SU-DHL-6 (cell line): ENCODE measurements around the gene OR2M7.

ENCODE experiments used
- H2AFZ ChIP-seq: fragments of 200-600 bp; sonication (generic); 2 replicates; pipeline ENCODE4 v1.6.1; 2014; ENCODE audit warnings: low read depth, mild to moderate bottlenecking, moderate library complexity, mixed read lengths, antibody characterized with exemption, low read length; ENCODE audit not compliant: severe bottlenecking
- H3F3A ChIP-seq: fragments of 200-600 bp; shearing (Covaris generic); 2 replicates; pipeline ENCODE4 v1.6.0; 2016; ENCODE audit warnings: antibody characterized with exemption, mild to moderate bottlenecking; ENCODE audit not compliant: insufficient read depth
- H3K27ac ChIP-seq: fragments of 200-600 bp; sonication (generic); 2 replicates; pipeline ENCODE4 v1.5.1; 2016; ENCODE audit warnings: low read depth, mild to moderate bottlenecking, low read length, moderate library complexity, mixed read lengths
- H3K27me3 ChIP-seq: fragments of 200-600 bp; sonication (generic), shearing (Covaris generic); 2 replicates; pipeline ENCODE4 v1.6.0; 2014; ENCODE audit warnings: mild to moderate bottlenecking, low read length
- H3K36me3 ChIP-seq: fragments of 200-600 bp; sonication (generic); 2 replicates; pipeline ENCODE4 v1.6.1; 2014; ENCODE audit warnings: mild to moderate bottlenecking, low read length, mixed read lengths
- H3K4me2 ChIP-seq: fragments of 300-600, 200-600 bp; shearing (Covaris generic), sonication (generic); 2 replicates; pipeline ENCODE4 v1.6.0; 2014; ENCODE audit warnings: low read length, low read depth, mild to moderate bottlenecking; ENCODE audit not compliant: poor library complexity, severe bottlenecking
- H3K4me3 ChIP-seq: fragments of 200-600 bp; sonication (generic); 2 replicates; pipeline ENCODE4 v1.5.1; 2014; ENCODE audit warnings: antibody characterized with exemption, low read length, mild to moderate bottlenecking, mixed read lengths; ENCODE audit not compliant: insufficient read depth, poor library complexity, severe bottlenecking
- H3K79me2 ChIP-seq: fragments of 200-600 bp; sonication (generic); 2 replicates; pipeline ENCODE4 v1.6.1; 2014; ENCODE audit warnings: mild to moderate bottlenecking, low read length, moderate library complexity; ENCODE audit not compliant: insufficient read depth
- H3K9ac ChIP-seq: fragments of 200-600 bp; sonication (generic); 2 replicates; pipeline ENCODE4 v1.7.0; 2014; ENCODE audit warnings: mild to moderate bottlenecking, low read length
- H3K9me2 ChIP-seq: fragments of 200-600 bp; sonication (generic); replicated peaks from 2 replicates; pipeline ENCODE4 v1.6.1; 2014; ENCODE audit warnings: low read length; ENCODE audit not compliant: insufficient read depth
- H3K9me3 ChIP-seq: fragments of 200-600 bp; sonication (generic); 2 replicates; pipeline ENCODE4 v1.6.1; 2014; ENCODE audit warnings: low read length, mixed read lengths; ENCODE audit not compliant: insufficient read depth
- H4K20me1 ChIP-seq: fragments of 200-600 bp; sonication (generic); 2 replicates; pipeline ENCODE4 v1.6.1; 2014; ENCODE audit warnings: low read depth, mild to moderate bottlenecking, antibody characterized with exemption, low read length, moderate library complexity, mixed read lengths
- EZH2phosphoT487 ChIP-seq: fragments of 200-600 bp; sonication (generic), shearing (Covaris generic); conservative IDR thresholded peaks from 2 replicates; pipeline ENCODE4 v1.6.1; 2018; ENCODE audit warnings: mild to moderate bottlenecking, antibody characterized with exemption, low read length, moderate library complexity, mixed read lengths
- TF ChIP-seq, protein P1 (sequence below): fragments of 200-600 bp; sonication (generic); IDR thresholded peaks from one replicate; pipeline ENCODE4 v1.5.1; 2017; ENCODE audit warnings: antibody characterized with exemption, mild to moderate bottlenecking, low read length, moderate library complexity; ENCODE audit not compliant: insufficient read depth, poor library complexity, severe bottlenecking

Gene OR2M7

GRCh38 chr1:248366609-248367008 lies 42.2 kb upstream of the OR2M7 start:
- no peaks in the 10 kb centered on the region for H3K27me3 ChIP-seq
- H3K9me3 ChIP-seq, result no peaks in the 10 kb centered on the region
- no peak overlapping the region for H3K4me2 ChIP-seq
- H3K9me2 ChIP-seq, result no peaks in the 10 kb centered on the region
- H3F3A ChIP-seq, result no peaks in the 10 kb centered on the region
- H3K27ac ChIP-seq, result no peak overlapping the region
- H3K36me3 ChIP-seq, result no peaks in the 10 kb centered on the region
- no peaks in the 10 kb centered on the region for H4K20me1 ChIP-seq
- no peak overlapping the region for H3K4me3 ChIP-seq
- TF ChIP-seq, protein P1, sequence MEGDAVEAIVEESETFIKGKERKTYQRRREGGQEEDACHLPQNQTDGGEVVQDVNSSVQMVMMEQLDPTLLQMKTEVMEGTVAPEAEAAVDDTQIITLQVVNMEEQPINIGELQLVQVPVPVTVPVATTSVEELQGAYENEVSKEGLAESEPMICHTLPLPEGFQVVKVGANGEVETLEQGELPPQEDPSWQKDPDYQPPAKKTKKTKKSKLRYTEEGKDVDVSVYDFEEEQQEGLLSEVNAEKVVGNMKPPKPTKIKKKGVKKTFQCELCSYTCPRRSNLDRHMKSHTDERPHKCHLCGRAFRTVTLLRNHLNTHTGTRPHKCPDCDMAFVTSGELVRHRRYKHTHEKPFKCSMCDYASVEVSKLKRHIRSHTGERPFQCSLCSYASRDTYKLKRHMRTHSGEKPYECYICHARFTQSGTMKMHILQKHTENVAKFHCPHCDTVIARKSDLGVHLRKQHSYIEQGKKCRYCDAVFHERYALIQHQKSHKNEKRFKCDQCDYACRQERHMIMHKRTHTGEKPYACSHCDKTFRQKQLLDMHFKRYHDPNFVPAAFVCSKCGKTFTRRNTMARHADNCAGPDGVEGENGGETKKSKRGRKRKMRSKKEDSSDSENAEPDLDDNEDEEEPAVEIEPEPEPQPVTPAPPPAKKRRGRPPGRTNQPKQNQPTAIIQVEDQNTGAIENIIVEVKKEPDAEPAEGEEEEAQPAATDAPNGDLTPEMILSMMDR, result no peak
- no peak for TF ChIP-seq EZH2phosphoT487
- H3K79me2 ChIP-seq, result no peaks in the 10 kb centered on the region
- no peak overlapping the region for H3K9ac ChIP-seq
- no peak overlapping the region for H2AFZ ChIP-seq

DNA sequence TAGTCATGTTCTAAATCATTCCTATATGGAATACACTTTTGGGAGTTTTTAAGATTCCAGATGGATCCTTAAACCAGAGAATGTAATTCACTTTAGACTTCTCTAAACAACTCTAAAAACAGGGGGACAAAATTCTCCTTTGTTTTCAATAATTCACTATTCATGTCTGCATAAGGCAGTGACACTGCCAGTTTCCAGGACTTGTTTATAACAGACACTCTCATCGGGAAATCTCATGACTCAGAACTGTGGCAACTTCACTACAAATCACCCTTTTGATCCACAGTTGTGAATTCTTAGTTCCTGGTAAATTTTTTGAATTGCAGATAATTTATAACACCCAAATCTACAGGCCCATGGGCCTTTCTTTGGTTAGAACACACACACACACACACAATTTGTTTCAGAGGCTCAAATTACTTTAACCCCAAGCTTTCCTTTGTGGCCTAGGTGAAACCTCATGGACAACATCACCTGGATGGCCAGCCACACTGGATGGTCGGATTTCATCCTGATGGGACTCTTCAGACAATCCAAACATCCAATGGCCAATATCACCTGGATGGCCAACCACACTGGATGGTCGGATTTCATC lies 36.9 kb upstream of the OR2M7 start, which contains the start of gene OR2T4:
Gene OR2T4 (plus strand): TSS at position 545 of the 595 bp plus-strand sequence. CDS start 0 bp downstream, at position 545.
- no peaks in the 10 kb centered on the region for H3K36me3 ChIP-seq
- H4K20me1 ChIP-seq, result no peaks in the 10 kb centered on the region
- H3K4me3 ChIP-seq, result no peak within 1 kb of the TSS
- TF ChIP-seq, protein P1, result no peak
- no peak within 1 kb of the TSS for H3K9ac ChIP-seq
- H2AFZ ChIP-seq, result no peak within 1 kb of the TSS
- no peak within 1 kb of the TSS for H3K27ac ChIP-seq
- no peaks in the 10 kb centered on the region for H3K9me3 ChIP-seq
- H3K9me2 ChIP-seq, result no peaks in the 10 kb centered on the region
- no peaks in the 10 kb centered on the region for H3K27me3 ChIP-seq
- no peaks in the 10 kb centered on the region for H3K79me2 ChIP-seq
- no peaks in the 10 kb centered on the region for H3F3A ChIP-seq
- H3K4me2 ChIP-seq, result no peak within 1 kb of the TSS

- no peaks in the 10 kb centered on the region for H3K79me2 ChIP-seq
- H3F3A ChIP-seq, result no peaks in the 10 kb centered on the region
- no peak overlapping the region for H2AFZ ChIP-seq
- H3K4me3 ChIP-seq, result no peak overlapping the region
- no peak overlapping the region for H3K9ac ChIP-seq
- no peak overlapping the region for H3K27ac ChIP-seq
- no peak overlapping the region for H3K4me2 ChIP-seq
- no peaks in the 10 kb centered on the region for H3K36me3 ChIP-seq
- no peaks in the 10 kb centered on the region for H4K20me1 ChIP-seq
- no peaks in the 10 kb centered on the region for H3K9me3 ChIP-seq
- no peaks in the 10 kb centered on the region for H3K27me3 ChIP-seq
- no peaks in the 10 kb centered on the region for H3K9me2 ChIP-seq
- TF ChIP-seq, protein P1, result no peak
- no peak for TF ChIP-seq EZH2phosphoT487
Observed at GRCh38 chr1:248359415-248359814, 35.0 kb upstream of the OR2M7 start.
